ENCODE results near the gene TAF6. TPM values are rescaled to one million over a fixed set of nuclear protein-coding genes. Genes with fewer than 3 reads are reported as not detected.

The TAF6 gene
- total RNA-seq, 1 experiment from 2014 or later = 87.1 TPM

DNA sequence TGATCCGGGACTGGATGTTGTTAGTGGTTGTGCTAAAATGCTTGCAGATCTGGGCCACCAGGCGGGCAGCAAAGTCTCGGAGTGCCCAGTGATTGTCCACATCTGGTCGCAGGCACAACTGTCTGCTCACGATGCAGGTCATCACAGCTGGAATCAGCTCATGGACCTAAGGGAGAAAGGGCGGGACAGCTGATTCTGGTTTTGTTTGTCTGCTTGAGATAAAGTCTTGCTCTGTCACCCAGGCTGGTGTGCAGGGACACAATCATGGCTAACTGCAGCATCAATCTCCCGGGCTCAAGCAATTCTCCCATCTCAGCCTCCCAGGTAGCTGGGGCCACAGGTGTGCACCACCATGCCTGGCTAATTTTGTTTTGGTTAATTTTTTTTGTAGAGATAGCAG, 8.0 kb downstream of the TAF6 start:
- H2AK5ac ChIP-seq (ENCODE audit: insufficient read length, low read length) = no peak overlapping the region
- no peak overlapping the region for H3K27ac ChIP-seq (ENCODE audit: insufficient read length, low read depth, low read length)
- no peak overlapping the region for H4K91ac ChIP-seq (ENCODE audit: insufficient read length, low read depth, low read length)
- no peak overlapping the region for H3T11ph ChIP-seq (ENCODE audit: low read length)
- DNase-seq = no peak
- no peaks in the 10 kb centered on the region for H3K9me3 ChIP-seq (ENCODE audit: control insufficient read depth, low read depth, low read length)
- no peak overlapping the region for H4K8ac ChIP-seq (replicated peaks; ENCODE audit: insufficient read length, low read depth, low read length)
- 0 out of 4 replicates have a peak, but pooled peaks cover 0 to 3% of the 10 kb centered on the region in 2 experiments for H3K4me1 Mint-ChIP-seq
- no peak overlapping the region for H2BK20ac ChIP-seq (ENCODE audit: low read depth, low read length, poor library complexity, severe bottlenecking)
- no peaks in the 10 kb centered on the region for H3K4me1 ChIP-seq (ENCODE audit: insufficient read depth, low read length)
- H2BK120ac ChIP-seq (ENCODE audit: low read depth, low read length, poor library complexity, severe bottlenecking) = no peak overlapping the region
- H2BK15ac ChIP-seq (ENCODE audit: low read depth, low read length) = no peak overlapping the region
- H3K36me3 Mint-ChIP-seq (ENCODE audit: insufficient read depth in 1 of 3, low read depth in 3 of 3) = peaks cover 56 to 80% (median 75%) of the 10 kb centered on the region in 3 experiments
- WGBS (ENCODE audit: extremely low coverage, insufficient read length, low lambda C conversion rate) = no CpG with 5 or more reads among the region's 7 CpGs
- H3K9me3 Mint-ChIP-seq = no peaks in the 10 kb centered on the region
- no peaks in the 10 kb centered on the region for H3K79me2 ChIP-seq (ENCODE audit: insufficient read depth, low read length)
- TF ChIP-seq, protein P1, sequence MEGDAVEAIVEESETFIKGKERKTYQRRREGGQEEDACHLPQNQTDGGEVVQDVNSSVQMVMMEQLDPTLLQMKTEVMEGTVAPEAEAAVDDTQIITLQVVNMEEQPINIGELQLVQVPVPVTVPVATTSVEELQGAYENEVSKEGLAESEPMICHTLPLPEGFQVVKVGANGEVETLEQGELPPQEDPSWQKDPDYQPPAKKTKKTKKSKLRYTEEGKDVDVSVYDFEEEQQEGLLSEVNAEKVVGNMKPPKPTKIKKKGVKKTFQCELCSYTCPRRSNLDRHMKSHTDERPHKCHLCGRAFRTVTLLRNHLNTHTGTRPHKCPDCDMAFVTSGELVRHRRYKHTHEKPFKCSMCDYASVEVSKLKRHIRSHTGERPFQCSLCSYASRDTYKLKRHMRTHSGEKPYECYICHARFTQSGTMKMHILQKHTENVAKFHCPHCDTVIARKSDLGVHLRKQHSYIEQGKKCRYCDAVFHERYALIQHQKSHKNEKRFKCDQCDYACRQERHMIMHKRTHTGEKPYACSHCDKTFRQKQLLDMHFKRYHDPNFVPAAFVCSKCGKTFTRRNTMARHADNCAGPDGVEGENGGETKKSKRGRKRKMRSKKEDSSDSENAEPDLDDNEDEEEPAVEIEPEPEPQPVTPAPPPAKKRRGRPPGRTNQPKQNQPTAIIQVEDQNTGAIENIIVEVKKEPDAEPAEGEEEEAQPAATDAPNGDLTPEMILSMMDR (conservative IDR thresholded peaks at IDR 0.05) = no peak
- no peak overlapping the region for H4K5ac ChIP-seq (ENCODE audit: insufficient read length, low read depth, low read length)
- H3K4ac ChIP-seq (ENCODE audit: low read depth, low read length) = no peak overlapping the region
- no peak overlapping the region for H3K56ac ChIP-seq (ENCODE audit: insufficient read length, low read depth, low read length)
- H3K18ac ChIP-seq (ENCODE audit: insufficient read length, low read depth, low read length) = no peak overlapping the region
- H3K23me2 ChIP-seq (ENCODE audit: insufficient read length, low read depth, low read length, poor library complexity, severe bottlenecking) = no peaks in the 10 kb centered on the region
- H4K20me1 ChIP-seq (ENCODE audit: control insufficient read depth, insufficient read depth, insufficient read length) = no peaks in the 10 kb centered on the region
- H2BK5ac ChIP-seq (ENCODE audit: insufficient read length, low read length) = no peak overlapping the region
- H3K27me3 Mint-ChIP-seq (ENCODE audit: low read depth) = no peaks in the 10 kb centered on the region
- H3K14ac ChIP-seq (ENCODE audit: insufficient read depth, low read length) = no peak overlapping the region
- no peaks in the 10 kb centered on the region for H3K27me3 ChIP-seq (ENCODE audit: insufficient read depth, low read length)
- H3K79me1 ChIP-seq (ENCODE audit: insufficient read depth, low read depth, low read length, poor library complexity, severe bottlenecking) = no peaks in the 10 kb centered on the region
- no peak overlapping the region for H3K23ac ChIP-seq (ENCODE audit: insufficient read length, low read depth, low read length)
- no peak overlapping the region for H3K4me2 ChIP-seq (ENCODE audit: insufficient read depth, insufficient read length, low read length)
- H2BK12ac ChIP-seq (ENCODE audit: insufficient read length, low read depth, low read length) = no peak overlapping the region
- H3K9ac ChIP-seq (ENCODE audit: extremely low read depth, insufficient read length, low read length) = no peak overlapping the region
- H3K27ac Mint-ChIP-seq = peak overlapping the region in 1 of 3 experiments; percentile 8; a peak in 2 of 7 replicates
- H3K4me3 Mint-ChIP-seq = no peak overlapping the region
- no peak overlapping the region for H2AFZ ChIP-seq (ENCODE audit: low read length)
